Fibroblast of skin of left biceps (primary cell): Measurements from ENCODE around the gene DDX1.
A peak's percentile ranks its signal among the peaks of the same experiment; 100 is the strongest.

Experiments used
- DNase-seq, 2 experiments: peaks; one replicate each; pipeline ENCODE4 v3.0.0-alpha.2; 2013; ENCODE audit warnings: low read depth in 2 of 2

DDX1 gene

GRCh38 chr2:15662026-15662425 lies 70.4 kb downstream of the DDX1 start:
- no peak for DNase-seq

- no peak for DNase-seq
These were observed 70.9 kb downstream of the DDX1 start for GRCh38 chr2:15662579-15662978.

GRCh38 chr2:15663802-15664201 lies 72.1 kb downstream of the DDX1 start:
- DNase-seq: no peak

- DNase-seq: no peak
These were observed 72.8 kb downstream of the DDX1 start for GRCh38 chr2:15664273-15665066.

- no peak for DNase-seq
These were observed 73.6 kb downstream of the DDX1 start for GRCh38 chr2:15665067-15665942.

GRCh38 chr2:15665943-15666460 lies 74.3 kb downstream of the DDX1 start:
- no peak for DNase-seq

- DNase-seq: no peak
These were observed 75.5 kb downstream of the DDX1 start for GRCh38 chr2:15666861-15667808.

- peak in 1 of 2 experiments; percentile 9 for DNase-seq
These were observed 76.3 kb downstream of the DDX1 start for GRCh38 chr2:15667809-15668556.

- no peak for DNase-seq
These were observed 77.1 kb downstream of the DDX1 start for GRCh38 chr2:15668611-15669305.

GRCh38 chr2:15669375-15669910 lies 77.8 kb downstream of the DDX1 start:
- DNase-seq: no peak

GRCh38 chr2:15670469-15670868 lies 78.8 kb downstream of the DDX1 start:
- DNase-seq: no peak

- no peak for DNase-seq
These were observed 79.3 kb downstream of the DDX1 start for GRCh38 chr2:15670981-15671380.

- DNase-seq: no peak
These were observed 79.7 kb downstream of the DDX1 start for GRCh38 chr2:15671409-15671808.

GRCh38 chr2:15671842-15672815 lies 80.5 kb downstream of the DDX1 start:
- DNase-seq: no peak

GRCh38 chr2:15672961-15673918 lies 81.6 kb downstream of the DDX1 start:
- DNase-seq: no peak

- DNase-seq: peak in 1 of 2 experiments; percentile 12
These were observed 82.4 kb downstream of the DDX1 start for GRCh38 chr2:15673919-15674636.
